Dermis blood vessel endothelial cell (primary cell): ENCODE data around the gene FRMPD1. TPM values are rescaled to one million over a fixed set of nuclear protein-coding genes. Genes with fewer than 3 reads are reported as not detected.
A peak's percentile ranks its signal among the peaks of the same experiment; 100 is the strongest.
"Not testable (repeated sequence)": the region's sequence is repeated elsewhere in the genome, so short reads cannot be mapped to it uniquely, and the experiment has no call there.

Experiments used
- DNase-seq: peaks from one replicate; pipeline ENCODE4 v3.0.0; 2010
- total RNA-seq: library from RNA; depleted of rRNA; stranded (reverse); fragments of >200 nt; gene quantifications from 2 replicates; pipeline ENCODE4 v1.2.3, GENCODE V29; 2014

The FRMPD1 gene
- total RNA-seq, result not detected in 2 replicates

DNA sequence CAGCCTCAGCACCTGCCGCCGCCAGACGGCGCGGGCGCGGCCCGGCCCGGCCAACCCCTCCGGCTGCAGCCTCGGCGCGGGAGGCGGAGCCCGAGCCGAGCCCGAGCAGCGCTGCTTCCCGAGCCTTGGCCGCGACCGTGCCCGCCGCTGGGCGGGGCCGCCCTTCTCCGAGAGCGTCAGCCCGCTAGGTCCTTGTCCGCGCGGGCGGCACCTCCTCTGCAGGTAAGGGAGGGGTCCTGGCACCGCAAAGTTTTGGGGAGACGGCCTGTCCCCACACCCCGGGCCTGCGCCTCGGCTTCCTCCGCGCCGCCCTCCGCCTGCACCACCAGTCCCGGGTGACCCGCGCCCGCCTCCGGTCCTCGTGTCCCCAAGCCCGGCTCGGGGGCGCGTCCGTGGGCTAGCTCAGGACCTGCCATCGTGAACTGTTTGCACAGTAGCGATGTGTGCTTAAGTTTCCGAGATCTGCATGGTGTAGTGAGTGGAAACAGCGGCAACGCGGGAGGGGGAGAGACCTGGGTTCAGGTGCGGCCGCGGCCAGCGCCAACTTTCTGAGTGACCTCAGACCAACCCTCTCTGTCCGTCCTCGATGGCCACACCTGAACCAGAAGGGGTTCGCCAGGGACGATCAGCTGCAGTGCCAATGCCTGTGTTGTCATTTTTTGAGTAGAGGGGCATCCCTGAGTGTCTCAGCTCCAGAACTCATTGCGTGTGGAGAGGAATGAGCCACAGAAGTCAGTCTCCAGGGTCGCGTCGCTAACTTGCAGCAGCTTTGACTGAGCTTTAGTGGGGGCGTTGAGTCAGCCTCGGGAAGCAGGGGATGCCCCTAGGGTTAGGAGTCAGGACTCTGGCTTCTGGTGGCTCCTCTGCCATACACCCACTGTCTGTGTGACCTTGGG lies at the start of gene FRMPD1:
FRMPD1 (plus strand) TSS at position 82 of the 896 bp plus-strand sequence. CDS start 41,688 bp downstream, outside the sequence.
- DNase-seq, result peak; percentile 56

GRCh38 chr9:37602061-37602460 lies 48.7 kb upstream of the FRMPD1 start:
- DNase-seq, result not testable (repeated sequence)

DNA sequence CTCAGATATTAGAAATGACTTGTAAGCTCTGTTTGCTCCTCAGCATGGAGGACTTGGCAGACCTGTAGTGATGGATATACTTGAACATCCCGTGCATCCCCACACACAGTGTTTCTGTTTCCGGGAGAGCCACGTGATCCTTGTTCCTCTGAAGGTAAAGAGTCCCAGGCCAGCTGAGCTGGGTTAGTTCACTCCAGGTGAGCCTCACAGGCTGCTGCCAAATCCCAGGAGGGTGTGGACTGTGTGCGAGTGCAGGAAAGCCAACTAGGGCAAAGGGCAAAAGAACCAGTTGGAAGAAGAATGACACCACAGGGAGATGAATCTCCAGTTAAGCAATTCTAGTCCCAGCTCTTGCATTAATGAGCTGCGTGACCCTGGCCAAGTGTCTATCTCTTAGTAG lies 47.9 kb upstream of the FRMPD1 start:
- no peak for DNase-seq

DNA sequence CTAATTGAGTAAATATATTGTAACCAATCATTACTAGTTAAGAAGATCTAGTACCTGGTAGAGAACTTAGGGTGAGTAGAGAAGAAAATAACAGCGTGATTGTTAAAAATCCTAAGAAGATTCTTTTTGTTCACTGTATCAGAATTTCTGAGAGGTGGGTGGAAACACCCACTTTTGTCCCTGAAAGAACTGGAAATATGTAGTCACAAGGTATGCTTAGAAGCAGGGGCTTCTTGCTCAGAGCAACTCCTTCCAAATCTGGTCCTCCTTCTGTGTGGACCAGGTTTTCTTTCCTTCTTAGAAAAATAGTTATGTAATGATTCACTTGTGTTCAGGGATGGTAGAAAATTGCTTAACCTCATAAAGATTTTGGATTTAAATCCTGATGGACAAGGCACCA lies 46.5 kb upstream of the FRMPD1 start:
- no peak for DNase-seq

GRCh38 chr9:37608250-37608649 lies 42.5 kb upstream of the FRMPD1 start:
- no peak for DNase-seq

DNA sequence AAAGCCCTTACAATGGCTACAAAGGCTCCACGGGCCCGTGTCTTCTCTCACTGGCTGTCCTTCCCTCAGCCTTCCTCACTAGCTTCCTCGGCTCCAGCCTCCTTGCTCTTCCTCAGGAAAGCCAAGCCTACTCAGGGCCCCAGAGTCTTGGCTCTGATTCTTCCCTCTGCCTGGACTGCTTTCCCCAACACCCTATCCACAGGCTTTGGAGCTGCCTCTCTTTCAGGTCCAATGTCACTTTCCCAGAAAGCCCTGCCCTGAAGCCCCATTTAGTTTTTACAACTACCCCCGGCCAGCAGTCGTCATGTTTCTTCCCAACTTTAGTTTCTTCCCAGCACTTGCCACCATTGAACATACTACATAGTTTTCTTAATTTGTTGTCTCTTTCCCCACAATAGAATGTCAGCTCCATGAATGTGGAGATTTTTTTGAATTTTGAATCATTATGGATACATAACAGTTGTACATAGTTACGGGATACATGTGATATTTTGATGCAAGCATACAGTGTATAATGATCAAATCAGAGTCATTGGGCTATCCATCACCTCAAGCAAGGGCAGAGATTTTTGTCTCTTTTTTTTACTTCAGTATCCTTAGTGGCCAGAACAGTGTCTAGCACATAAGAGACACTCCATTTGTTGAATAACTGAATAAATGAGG lies 40.9 kb upstream of the FRMPD1 start:
- no peak for DNase-seq

DNA sequence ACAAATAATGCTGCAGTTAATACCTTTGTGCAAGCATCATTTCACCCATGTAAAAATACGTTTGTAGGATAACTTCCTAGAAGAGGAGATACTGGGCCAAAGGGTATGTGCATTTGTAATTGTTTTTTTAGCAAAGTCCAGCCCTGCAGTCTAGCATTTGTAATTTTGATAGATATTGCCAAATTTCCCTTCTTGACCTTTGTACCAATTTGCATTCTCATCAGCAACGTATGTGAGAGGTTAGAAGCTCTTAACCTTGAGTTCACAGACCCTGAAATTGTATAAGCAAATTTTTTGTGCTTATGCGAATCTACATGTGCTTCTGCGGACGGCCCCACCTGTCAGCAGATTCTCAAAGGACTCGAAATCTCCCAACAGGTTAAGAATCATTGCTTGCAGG lies 39.7 kb upstream of the FRMPD1 start:
- no peak for DNase-seq

- no peak for DNase-seq
Observed at GRCh38 chr9:37611961-37612360, 38.8 kb upstream of the FRMPD1 start.

- DNase-seq, result no peak
Observed at GRCh38 chr9:37617161-37617560, 33.6 kb upstream of the FRMPD1 start.

DNA sequence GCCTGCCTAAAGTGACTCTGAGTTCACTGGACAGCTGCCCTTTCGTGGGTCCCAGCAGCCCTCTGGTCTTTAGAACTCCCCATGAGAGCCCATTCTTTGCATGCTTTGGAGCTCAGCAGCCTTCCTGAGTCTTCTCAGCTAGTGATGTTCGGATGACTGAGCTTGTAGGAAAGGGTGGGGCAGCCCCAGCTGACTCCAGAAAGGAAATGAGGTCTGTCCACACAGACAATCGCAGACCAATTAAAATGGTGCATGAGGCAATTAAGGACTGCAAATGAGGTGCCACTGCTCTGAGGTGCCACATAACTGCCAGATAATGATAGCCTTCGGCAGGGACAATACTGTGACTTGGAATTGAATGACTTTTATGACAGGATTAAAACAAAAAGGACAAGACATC lies 32.9 kb upstream of the FRMPD1 start:
- no peak for DNase-seq

- no peak for DNase-seq
Observed at GRCh38 chr9:37618817-37619216, 31.9 kb upstream of the FRMPD1 start.

- DNase-seq, result no peak
Observed at GRCh38 chr9:37619806-37620205, 30.9 kb upstream of the FRMPD1 start.

GRCh38 chr9:37620396-37620795 lies 30.4 kb upstream of the FRMPD1 start:
- no peak for DNase-seq

GRCh38 chr9:37621273-37622121 lies 29.3 kb upstream of the FRMPD1 start:
- no peak for DNase-seq

DNA sequence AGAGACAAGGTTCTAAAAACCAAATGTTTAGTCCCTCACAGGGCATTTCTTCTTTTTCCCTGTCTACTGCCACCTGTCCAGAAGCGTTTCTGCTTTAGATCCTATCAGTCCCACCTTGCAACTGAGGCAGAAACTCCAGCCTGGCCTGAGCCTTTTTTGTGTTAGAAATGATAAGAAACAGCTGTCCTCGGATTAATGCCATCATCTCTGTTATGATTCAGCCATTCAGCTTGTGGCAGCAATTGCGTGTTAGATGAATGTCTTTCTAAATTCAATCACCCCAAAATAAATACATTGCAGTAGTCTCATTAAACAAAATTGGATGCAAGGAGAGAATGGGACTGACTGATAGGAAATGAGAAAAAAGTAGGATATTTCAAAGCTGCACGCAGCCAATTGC lies 28.3 kb upstream of the FRMPD1 start:
- DNase-seq, result no peak

DNA sequence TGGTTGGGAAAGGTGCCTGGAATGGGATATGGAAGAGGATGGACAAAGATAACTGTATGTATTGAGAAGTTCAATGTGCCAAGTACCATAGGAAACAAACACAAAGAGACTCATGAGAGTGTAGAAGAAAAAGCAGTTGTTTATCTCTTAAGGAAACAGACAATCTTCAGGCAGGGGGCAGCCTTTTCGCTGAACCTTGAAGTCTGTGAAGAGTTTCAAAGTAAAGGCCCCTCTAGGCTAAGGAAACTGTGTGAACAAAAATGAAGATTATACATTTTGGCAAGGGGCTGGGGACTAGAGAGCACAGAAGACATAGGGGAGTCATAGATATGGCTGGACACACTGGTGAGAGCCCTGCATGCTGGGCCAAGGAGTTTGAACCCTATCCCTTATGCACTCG lies 27.5 kb upstream of the FRMPD1 start:
- DNase-seq, result no peak

DNA sequence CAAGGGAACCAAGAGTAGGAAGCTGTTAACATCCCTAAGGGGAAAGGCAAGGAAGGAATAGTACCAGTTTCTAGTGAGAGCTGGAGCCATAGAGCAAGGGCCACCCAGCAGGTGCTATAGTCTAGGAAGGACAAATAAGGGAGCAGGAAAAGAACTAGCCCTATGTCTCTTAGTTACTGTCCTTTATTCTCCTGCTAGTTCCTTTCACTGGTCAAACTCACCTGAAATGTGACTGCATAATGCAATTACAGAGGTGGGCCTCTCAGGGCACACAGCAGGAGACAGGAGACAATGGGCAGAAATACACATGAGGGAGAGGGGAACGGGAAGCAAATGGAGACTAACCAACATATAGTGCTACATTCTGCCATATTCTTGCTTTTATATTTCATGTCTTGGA lies 26.7 kb upstream of the FRMPD1 start:
- DNase-seq, result no peak

- DNase-seq, result no peak
Observed at GRCh38 chr9:37625036-37625757, 25.6 kb upstream of the FRMPD1 start.

- no peak for DNase-seq
Observed at GRCh38 chr9:37625758-37626147, 25.0 kb upstream of the FRMPD1 start.

GRCh38 chr9:37626708-37627292 lies 24.0 kb upstream of the FRMPD1 start:
- DNase-seq, result no peak

GRCh38 chr9:37632479-37632878 lies 18.3 kb upstream of the FRMPD1 start:
- DNase-seq, result no peak

GRCh38 chr9:37635808-37636207 lies 14.9 kb upstream of the FRMPD1 start:
- DNase-seq, result no peak
